NT2/D1 (cell line): ENCODE data around the gene PGBD1.

Source experiments
- YY1 ChIP-seq: IDR thresholded peaks from 2 replicates; pipeline ENCODE4 v1.6.1; 2011; ENCODE audit not compliant: insufficient read length, insufficient read depth
- ZNF274 ChIP-seq: IDR thresholded peaks from 2 replicates; pipeline ENCODE4 v1.6.1; 2011; ENCODE audit warnings: mild to moderate bottlenecking, low read depth, low read length

GRCh38 chr6:28345201-28345600 lies 63.8 kb downstream of the PGBD1 start:
- TF ChIP-seq ZNF274 (no peak), YY1 (no peak)
